HG03097 (cell line): ENCODE results near the gene APEH.

Experiments used
- ATAC-seq: cut with Tn5 transposase; IDR thresholded peaks from one replicate; pipeline ENCODE4 v1.9.1; 2021; ENCODE audit not compliant: unreplicated experiment, low FRiP score

The APEH gene

GRCh38 chr3:49711489-49711888 is 37.3 kb downstream of the APEH start:
- ATAC-seq, result no peak

GRCh38 chr3:49712166-49712565 is 38.0 kb downstream of the APEH start:
- no peak for ATAC-seq

- ATAC-seq, result no peak
Observed at GRCh38 chr3:49712631-49713317, 38.6 kb downstream of the APEH start.

GRCh38 chr3:49713336-49714105 is 39.4 kb downstream of the APEH start:
- ATAC-seq, result no peak

- no peak for ATAC-seq
Observed at GRCh38 chr3:49714728-49715550, 40.8 kb downstream of the APEH start.

- no peak for ATAC-seq
Observed at GRCh38 chr3:49715611-49716121, 41.5 kb downstream of the APEH start.

GRCh38 chr3:49716169-49716568 is 42.0 kb downstream of the APEH start:
- ATAC-seq, result no peak

GRCh38 chr3:49716691-49717210 is 42.6 kb downstream of the APEH start:
- ATAC-seq, result no peak

- no peak for ATAC-seq
Observed at GRCh38 chr3:49717211-49717958, 43.2 kb downstream of the APEH start.

- no peak for ATAC-seq
Observed at GRCh38 chr3:49717959-49718857, 44.1 kb downstream of the APEH start.

GRCh38 chr3:49718858-49719213 is 44.7 kb downstream of the APEH start:
- ATAC-seq, result no peak

- peak; percentile 37 for ATAC-seq
Observed at GRCh38 chr3:49719214-49719884, 45.2 kb downstream of the APEH start, which contains the start of gene AMIGO3. Gene AMIGO3 (minus strand): TSS chr3:49719684. CDS start chr3:49719465, 219 bp downstream.

- no peak for ATAC-seq
Observed at GRCh38 chr3:49720855-49721595, 46.9 kb downstream of the APEH start.

GRCh38 chr3:49721596-49721895 is 47.4 kb downstream of the APEH start:
- ATAC-seq, result no peak

- ATAC-seq, result no peak
Observed at GRCh38 chr3:49721896-49722781, 48.0 kb downstream of the APEH start.

- no peak for ATAC-seq
Observed at GRCh38 chr3:49722896-49723295, 48.7 kb downstream of the APEH start.

- peak; percentile 3 for ATAC-seq
Observed at GRCh38 chr3:49723296-49723627, 49.1 kb downstream of the APEH start.
